ENCODE results near the gene BARX2.
"Not testable (repeated sequence)": the region's sequence is repeated elsewhere in the genome, so short reads cannot be mapped to it uniquely, and the experiment has no call there.

Gene BARX2

GRCh38 chr11:129375751-129376657 is at the start of gene BARX2:
Gene BARX2, plus strand, starts transcription at chr11:129375848. Its CDS starts 188 bp downstream, at chr11:129376036.
- no peak for DNase-seq (ENCODE audit: low read depth)

- no peak for DNase-seq (ENCODE audit: low read depth)
These were observed 48.7 kb upstream of the BARX2 start for GRCh38 chr11:129326921-129327320.

- DNase-seq (ENCODE audit: low read depth): not testable (repeated sequence)
These were observed 47.9 kb upstream of the BARX2 start for GRCh38 chr11:129327708-129328107.

GRCh38 chr11:129328756-129329155 is 46.9 kb upstream of the BARX2 start:
- DNase-seq (ENCODE audit: low read depth): no peak

- DNase-seq (ENCODE audit: low read depth): no peak
These were observed 44.4 kb upstream of the BARX2 start for GRCh38 chr11:129331217-129331616.

GRCh38 chr11:129331871-129332274 is 43.8 kb upstream of the BARX2 start:
- DNase-seq (ENCODE audit: low read depth): peak; percentile 40

- DNase-seq (ENCODE audit: low read depth): no peak
These were observed 41.8 kb upstream of the BARX2 start for GRCh38 chr11:129333873-129334272.

- DNase-seq (ENCODE audit: low read depth): not testable (repeated sequence)
These were observed 31.2 kb upstream of the BARX2 start for GRCh38 chr11:129344301-129344940.

- no peak for DNase-seq (ENCODE audit: low read depth)
These were observed 28.7 kb upstream of the BARX2 start for GRCh38 chr11:129346916-129347315.

GRCh38 chr11:129348813-129349212 is 26.8 kb upstream of the BARX2 start:
- no peak for DNase-seq (ENCODE audit: low read depth)

GRCh38 chr11:129352676-129353075 is 23.0 kb upstream of the BARX2 start:
- no peak for DNase-seq (ENCODE audit: low read depth)

- DNase-seq (ENCODE audit: low read depth): no peak
These were observed 21.0 kb upstream of the BARX2 start for GRCh38 chr11:129354691-129355090.

- DNase-seq (ENCODE audit: low read depth): no peak
These were observed 15.9 kb upstream of the BARX2 start for GRCh38 chr11:129359748-129360147.

GRCh38 chr11:129364143-129364654 is 11.4 kb upstream of the BARX2 start:
- DNase-seq (ENCODE audit: low read depth): peak; percentile 56

GRCh38 chr11:129365816-129366215 is 9.8 kb upstream of the BARX2 start:
- DNase-seq (ENCODE audit: low read depth): no peak

GRCh38 chr11:129366737-129367597 is 8.7 kb upstream of the BARX2 start:
- no peak for DNase-seq (ENCODE audit: low read depth)

GRCh38 chr11:129368889-129369672 is 6.6 kb upstream of the BARX2 start:
- no peak for DNase-seq (ENCODE audit: low read depth)

- DNase-seq (ENCODE audit: low read depth): no peak
These were observed 4.9 kb upstream of the BARX2 start for GRCh38 chr11:129370715-129371114.

GRCh38 chr11:129372609-129373488 is 2.8 kb upstream of the BARX2 start:
- DNase-seq (ENCODE audit: low read depth): no peak

GRCh38 chr11:129373489-129373953 is 2.1 kb upstream of the BARX2 start:
- DNase-seq (ENCODE audit: low read depth): no peak
